ENCODE data around the gene KIAA0753.

DNA sequence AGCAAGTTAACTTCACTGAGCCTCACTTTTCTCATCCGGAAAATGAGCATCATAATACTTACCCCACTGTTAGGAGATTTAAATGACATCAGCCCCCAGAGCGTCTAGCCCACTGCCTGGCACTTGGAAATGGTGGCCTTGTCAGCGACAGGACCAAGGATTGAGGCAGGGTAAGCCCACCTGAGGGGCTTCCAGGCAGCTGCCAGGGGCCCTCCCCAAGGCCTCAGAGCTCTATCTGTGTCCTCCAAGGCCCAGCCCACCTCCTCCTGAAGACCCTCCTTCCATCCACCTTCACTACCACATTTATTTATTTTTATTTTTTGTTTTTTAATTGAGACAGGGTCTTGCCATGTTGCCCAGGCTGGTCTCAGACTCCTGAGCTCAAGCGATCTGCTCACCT lies 97.9 kb downstream of the KIAA0753 start:
- TF ChIP-seq, protein P1, sequence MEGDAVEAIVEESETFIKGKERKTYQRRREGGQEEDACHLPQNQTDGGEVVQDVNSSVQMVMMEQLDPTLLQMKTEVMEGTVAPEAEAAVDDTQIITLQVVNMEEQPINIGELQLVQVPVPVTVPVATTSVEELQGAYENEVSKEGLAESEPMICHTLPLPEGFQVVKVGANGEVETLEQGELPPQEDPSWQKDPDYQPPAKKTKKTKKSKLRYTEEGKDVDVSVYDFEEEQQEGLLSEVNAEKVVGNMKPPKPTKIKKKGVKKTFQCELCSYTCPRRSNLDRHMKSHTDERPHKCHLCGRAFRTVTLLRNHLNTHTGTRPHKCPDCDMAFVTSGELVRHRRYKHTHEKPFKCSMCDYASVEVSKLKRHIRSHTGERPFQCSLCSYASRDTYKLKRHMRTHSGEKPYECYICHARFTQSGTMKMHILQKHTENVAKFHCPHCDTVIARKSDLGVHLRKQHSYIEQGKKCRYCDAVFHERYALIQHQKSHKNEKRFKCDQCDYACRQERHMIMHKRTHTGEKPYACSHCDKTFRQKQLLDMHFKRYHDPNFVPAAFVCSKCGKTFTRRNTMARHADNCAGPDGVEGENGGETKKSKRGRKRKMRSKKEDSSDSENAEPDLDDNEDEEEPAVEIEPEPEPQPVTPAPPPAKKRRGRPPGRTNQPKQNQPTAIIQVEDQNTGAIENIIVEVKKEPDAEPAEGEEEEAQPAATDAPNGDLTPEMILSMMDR (IDR thresholded peaks at IDR 0.05), result no peak
- TF ChIP-seq POLR2A (IDR thresholded peaks at IDR 0.05) (no peak), POLR2AphosphoS5 (IDR thresholded peaks at IDR 0.05) (no peak), EP300 (IDR thresholded peaks at IDR 0.05) (no peak)

All from sigmoid colon (tissue), 4 donors.